Measurements from ENCODE around the gene KCNK7. TPM values are rescaled to one million over a fixed set of nuclear protein-coding genes. Genes with fewer than 3 reads are reported as not detected.
A peak's percentile ranks its signal among the peaks of the same experiment; 100 is the strongest.
"Not testable (repeated sequence)": the region's sequence is repeated elsewhere in the genome, so short reads cannot be mapped to it uniquely, and the experiment has no call there.

KCNK7 gene
- total RNA-seq, 4 donors from 2014 or later: 0.26 to 5.8 TPM; not detected in 2

DNA sequence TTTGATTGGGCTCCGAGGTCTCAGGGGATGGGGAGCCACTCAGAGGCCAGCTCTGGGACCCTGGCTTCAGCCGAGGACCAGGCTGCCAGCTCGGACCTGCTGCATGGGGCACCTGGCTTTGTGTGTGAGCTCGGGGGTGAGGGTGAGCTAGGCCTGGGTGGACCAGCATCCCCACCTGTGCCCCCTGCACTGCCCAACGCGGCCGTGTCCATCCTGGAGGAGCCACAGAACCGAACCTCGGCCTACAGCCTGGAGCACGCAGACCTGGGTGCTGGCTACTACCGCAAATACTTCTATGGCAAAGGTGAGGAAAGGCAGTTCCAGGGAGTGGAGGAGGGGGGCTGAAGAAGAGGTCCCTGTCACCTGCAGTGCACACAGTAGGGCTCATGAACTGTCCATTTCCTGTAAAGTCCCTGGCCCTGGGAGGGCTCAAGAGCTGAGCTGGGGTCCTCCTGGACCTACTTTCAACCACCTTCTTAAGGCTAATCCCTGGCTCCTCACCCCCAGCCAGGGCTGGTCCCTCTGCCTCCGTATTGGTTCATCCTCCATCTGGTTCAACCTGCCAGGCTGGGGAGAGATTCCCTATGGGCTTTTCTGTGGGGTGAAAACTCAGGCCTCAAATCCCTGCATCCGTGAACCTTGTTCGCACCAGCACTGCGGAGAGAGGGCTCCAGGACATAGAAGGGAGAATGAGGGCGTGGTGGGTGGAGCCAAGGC, 45.9 kb upstream of the KCNK7 start:
- no peak overlapping the region for H3K4me3 ChIP-seq
- intact Hi-C loops (cut with DNase I; ENCODE audit: low total_unique reads): no loop called here
- DNase-seq: no peak

GRCh38 chr11:65640483-65641296, 45.1 kb upstream of the KCNK7 start:
- TF ChIP-seq POLR2A (IDR thresholded peaks at IDR 0.05) (no peak), CTCF (IDR thresholded peaks at IDR 0.05) (no peak)
- Histone ChIP-seq H3K9me3 (no peaks in the 10 kb centered on the region), H3K4me3 (no peak overlapping the region), H3K36me3 (no peaks in the 10 kb centered on the region), H3K4me1 (peaks cover 0 to 15% of the 10 kb centered on the region in 2 donors), H3K27me3 (no peaks in the 10 kb centered on the region), H3K27ac (peak overlapping the region; percentile 40 to 53)
- no peak for DNase-seq
- intact Hi-C loops (cut with DNase I; ENCODE audit: low total_unique reads): no loop called here

More for the DNA sequence above, 45.9 kb upstream of the KCNK7 start:
- Histone ChIP-seq H3K27me3 (no peaks in the 10 kb centered on the region), H3K36me3 (no peaks in the 10 kb centered on the region), H3K9me3 (no peaks in the 10 kb centered on the region), H3K27ac (no peak overlapping the region), H3K4me1 (peaks cover 0 to 15% of the 10 kb centered on the region in 2 donors)
- no peak for TF ChIP-seq POLR2A (IDR thresholded peaks at IDR 0.05)
- TF ChIP-seq CTCF (IDR thresholded peaks at IDR 0.05): no peak

GRCh38 chr11:65639623-65640482, 44.3 kb upstream of the KCNK7 start:
- H3K36me3 ChIP-seq: no peaks in the 10 kb centered on the region

GRCh38 chr11:65639228-65639597, 43.6 kb upstream of the KCNK7 start:
- intact Hi-C loops (cut with DNase I; ENCODE audit: low total_unique reads): loop anchor here (10.0 kb wide), 1 partner anchor 176 kb away; no protein-coding TSS in a partner anchor
- not testable (repeated sequence) for H3K27me3 ChIP-seq, DNase-seq, H3K9me3 ChIP-seq, H3K36me3 ChIP-seq
- peak overlapping the region; percentile 81 to 84 for H3K27ac ChIP-seq
- peaks cover 0 to 15% of the 10 kb centered on the region in 2 donors for H3K4me1 ChIP-seq
- H3K4me3 ChIP-seq: peak overlapping the region in 1 of 2 donors; percentile 60

More at GRCh38 chr11:65639623-65640482, 44.3 kb upstream of the KCNK7 start:
- no peak for DNase-seq
- intact Hi-C loops (cut with DNase I; ENCODE audit: low total_unique reads): loop anchor here (10.0 kb wide), 1 partner anchor 175 kb away; no protein-coding TSS in a partner anchor
- no peak for TF ChIP-seq POLR2A (IDR thresholded peaks at IDR 0.05)
- TF ChIP-seq CTCF (IDR thresholded peaks at IDR 0.05): no peak
- H3K4me3 ChIP-seq: no peak overlapping the region
- H3K4me1 ChIP-seq: peaks cover 0 to 15% of the 10 kb centered on the region in 2 donors
- no peaks in the 10 kb centered on the region for H3K27me3 ChIP-seq
- peak overlapping the region; percentile 40 to 81 for H3K27ac ChIP-seq
- H3K9me3 ChIP-seq: no peaks in the 10 kb centered on the region

- intact Hi-C loops (cut with DNase I; ENCODE audit: low total_unique reads): loop anchor here (10.0 kb wide), 1 partner anchor 177 kb away; no protein-coding TSS in a partner anchor
- peak; percentile 78 to 83 for DNase-seq
- H3K9me3 ChIP-seq: no peaks in the 10 kb centered on the region
- no peaks in the 10 kb centered on the region for H3K27me3 ChIP-seq
- H3K36me3 ChIP-seq: no peaks in the 10 kb centered on the region
- TF ChIP-seq POLR2A (IDR thresholded peaks at IDR 0.05): peak; percentile 71 to 77
- TF ChIP-seq CTCF (IDR thresholded peaks at IDR 0.05): peak in 3 of 4 experiments; percentile 27 to 59 (median 39)
- peak within 1 kb of the TSS; percentile 81 to 84 for H3K27ac ChIP-seq
- H3K4me3 ChIP-seq: peak within 1 kb of the TSS; percentile 53 to 60
- H3K4me1 ChIP-seq: peaks cover 0 to 15% of the 10 kb centered on the region in 2 donors
Measured at GRCh38 chr11:65637794-65638419, 42.3 kb upstream of the KCNK7 start, which contains the start of gene SIPA1. SIPA1 (plus strand) TSS chr11:65638101; CDS start chr11:65640922, 2,821 bp downstream.

All from uterus (tissue), 4 donors.